ENCODE measurements around the gene DPP7. TPM values are rescaled to one million over a fixed set of nuclear protein-coding genes. Genes with fewer than 3 reads are reported as not detected.
A peak's percentile ranks its signal among the peaks of the same experiment; 100 is the strongest.
"Not testable (repeated sequence)": the region's sequence is repeated elsewhere in the genome, so short reads cannot be mapped to it uniquely, and the experiment has no call there.

DPP7 gene
- total and polyA plus RNA-seq, 9 of the 15 experiments (the other 6 are each of a cell fraction or from before 2014, with no cell fraction given): 0.99 to 365 (median 132) TPM

DNA sequence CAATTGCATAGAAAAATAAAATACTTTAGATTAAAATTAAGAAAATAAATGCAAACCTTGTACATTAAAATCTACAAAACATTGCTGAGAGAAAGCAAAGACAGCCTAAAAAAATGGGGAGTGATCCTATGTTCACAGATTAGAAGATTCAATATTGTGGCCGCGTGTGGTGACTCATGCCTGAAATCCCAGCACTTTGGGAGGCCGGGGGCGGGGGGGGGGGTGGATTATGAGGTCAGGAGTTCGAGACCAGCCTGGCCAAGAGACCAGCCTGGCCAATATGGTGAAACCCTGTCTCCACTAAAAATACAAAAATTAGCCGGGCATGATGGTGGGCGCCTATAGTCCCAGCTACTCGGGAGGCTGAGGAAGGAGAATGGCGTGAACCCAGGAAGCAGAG, 20.6 kb upstream of the DPP7 start:
- H3K9me1 ChIP-seq (ENCODE audit: control insufficient read depth, insufficient read depth, low read length); H3K79me2 ChIP-seq (ENCODE audit: control insufficient read depth, insufficient read depth, low read length); H3K4me3 ChIP-seq; H3K27ac ChIP-seq (ENCODE audit: extremely low read depth, low read depth, low read length); H3K9ac ChIP-seq (ENCODE audit: insufficient read depth in 1 of 2, low read depth in 2 of 2, low read length in 2 of 2); H3K36me3 ChIP-seq (ENCODE audit: control insufficient read depth, insufficient read depth, low read length); intact Hi-C loops (cut with micrococcal nuclease); H3K4me2 ChIP-seq (ENCODE audit: insufficient read depth, low read length); ATAC-seq; FAIRE-seq; BruUV-seq (replicated peaks); H2AFZ ChIP-seq (ENCODE audit: low read depth, low read length); in situ Hi-C loops (cut with MboI); H3K9me3 ChIP-seq (replicated peaks; ENCODE audit: control insufficient read depth, insufficient read depth, low read depth, low read length); TF ChIP-seq JUND (tag; IDR thresholded peaks at IDR 0.05; ENCODE audit: borderline replicate concordance, low read depth, low read length): not testable (repeated sequence)
- peaks cover 0 to 52% of the 10 kb centered on the region in 2 experiments; a peak in 2 of 5 replicates for H3K4me1 ChIP-seq (replicated peaks in 1 of 2; ENCODE audit: control insufficient read depth in 2 of 2, insufficient read depth in 2 of 2, low read length in 2 of 2)
- CTCF ChIA-PET (ENCODE audit: low intra/inter-chr PET ratio): interaction anchor here (0.7 kb wide), 1 partner anchor 534 kb away, joined by 3 read pairs; no protein-coding TSS in a partner anchor
- 8% methylated on average over 6 of the region's 9 CpGs for WGBS (ENCODE audit: insufficient coverage, low coverage, missing lambda C conversion rate)
- peak in 2 of 4 experiments; percentile 5 to 15 for DNase-seq (ENCODE audit: extremely low read depth in 1 of 4, low spot score in 3 of 4)
- H3K27me3 ChIP-seq (ENCODE audit: control insufficient read depth in 2 of 2, insufficient read depth in 2 of 2, low read length in 2 of 2): peaks cover 23 to 46% of the 10 kb centered on the region in 2 experiments; a peak in 4 of 5 replicates
- H4K20me1 ChIP-seq (replicated peaks; ENCODE audit: control insufficient read depth, insufficient read depth, low read length): peaks cover 13% of the 10 kb centered on the region
- POLR2A ChIA-PET: interaction anchor here (0.9 kb wide), 1 partner anchor 15 kb away, joined by 3 read pairs; no protein-coding TSS in a partner anchor
- TF ChIP-seq EGR1 (conservative IDR thresholded peaks at IDR 0.05): peak; percentile 75
- peak in 1 of 2 experiments; percentile 52; a peak in 1 of 4 replicates for TF ChIP-seq RCOR1 (IDR thresholded peaks at IDR 0.05; ENCODE audit: borderline replicate concordance in 1 of 2, low read depth in 2 of 2, low read length in 2 of 2)
- TF ChIP-seq SMARCA4 (IDR thresholded peaks at IDR 0.05): 0 out of 2 replicates have a peak, but pooled peaks have one; percentile 28
- 0 out of 4 replicates have a peak, but pooled peaks of 1 of the 2 experiments have one; percentile 28 for TF ChIP-seq HDAC1 (IDR thresholded peaks at IDR 0.05)
- TF ChIP-seq FOSL1 (tag; conservative IDR thresholded peaks at IDR 0.05): peak; percentile 41; the same call in 1 of the 2 replicates
- peak; percentile 70 for TF ChIP-seq VEZF1 (CRISPR knock-in tag; IDR thresholded peaks at IDR 0.05)
- TF ChIP-seq JUND (IDR thresholded peaks at IDR 0.05; ENCODE audit: borderline replicate concordance, low read depth, low read length): peak; percentile 68
- TF ChIP-seq ARID1B (IDR thresholded peaks at IDR 0.05): 0 out of 2 replicates have a peak, but pooled peaks have one; percentile 12
- TF ChIP-seq KDM1A (IDR thresholded peaks at IDR 0.05): peak; percentile 91 to 93
- TF ChIP-seq, protein P1, sequence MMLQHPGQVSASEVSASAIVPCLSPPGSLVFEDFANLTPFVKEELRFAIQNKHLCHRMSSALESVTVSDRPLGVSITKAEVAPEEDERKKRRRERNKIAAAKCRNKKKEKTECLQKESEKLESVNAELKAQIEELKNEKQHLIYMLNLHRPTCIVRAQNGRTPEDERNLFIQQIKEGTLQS (IDR thresholded peaks at IDR 0.05): peak; percentile 75
- TF ChIP-seq, protein P1 (CRISPR knock-in tag; conservative IDR thresholded peaks at IDR 0.05): not testable (repeated sequence)

Data from K562 (cell line).